GM19395 (cell line): ENCODE results near the gene AGBL1.
"Not testable (repeated sequence)": the region's sequence is repeated elsewhere in the genome, so short reads cannot be mapped to it uniquely, and the experiment has no call there.

Experiments
- ATAC-seq: cut with Tn5 transposase; IDR thresholded peaks from one replicate; pipeline ENCODE4 v1.9.1; 2021; ENCODE audit warnings: mild to moderate bottlenecking, moderate library complexity; ENCODE audit not compliant: unreplicated experiment

The AGBL1 gene

DNA sequence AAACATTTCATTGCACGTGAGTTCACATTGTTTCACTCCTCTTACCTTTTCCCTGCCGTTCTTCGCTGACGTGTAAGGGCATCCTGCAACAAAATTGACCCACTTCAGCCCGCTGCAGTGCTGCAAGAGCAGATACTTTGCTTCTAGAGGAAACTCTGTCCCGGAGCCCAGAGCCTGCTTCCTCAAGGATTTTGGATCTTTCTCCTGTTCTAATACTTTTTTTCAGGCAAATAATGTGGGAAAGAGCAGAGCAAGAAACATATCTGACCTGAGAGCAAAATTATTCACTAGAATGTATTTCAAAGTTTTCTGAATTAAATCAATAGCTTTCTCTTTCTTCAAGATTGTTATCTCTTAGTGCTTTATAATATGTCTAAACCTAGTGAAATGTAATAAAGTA lies 303.9 kb downstream of the AGBL1 start:
- ATAC-seq: no peak

DNA sequence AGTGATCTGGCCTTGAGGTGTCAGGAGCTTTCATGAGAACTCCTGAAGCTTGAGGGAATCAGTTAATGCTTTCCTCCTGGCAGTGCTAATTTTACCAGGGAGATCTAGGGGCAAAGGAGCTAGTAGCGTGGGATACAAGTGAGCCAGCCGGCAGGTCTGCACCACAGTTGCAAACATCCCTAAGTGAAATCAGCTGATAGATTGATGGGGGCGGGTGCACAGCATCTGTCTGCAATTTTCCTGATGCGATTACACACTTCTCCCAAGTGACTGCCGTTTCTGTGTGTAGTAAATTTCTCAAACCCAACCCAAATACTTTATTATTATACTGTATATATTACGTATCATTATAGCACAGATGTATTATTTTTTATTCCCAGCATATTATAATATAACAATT lies 304.5 kb downstream of the AGBL1 start:
- ATAC-seq: no peak

DNA sequence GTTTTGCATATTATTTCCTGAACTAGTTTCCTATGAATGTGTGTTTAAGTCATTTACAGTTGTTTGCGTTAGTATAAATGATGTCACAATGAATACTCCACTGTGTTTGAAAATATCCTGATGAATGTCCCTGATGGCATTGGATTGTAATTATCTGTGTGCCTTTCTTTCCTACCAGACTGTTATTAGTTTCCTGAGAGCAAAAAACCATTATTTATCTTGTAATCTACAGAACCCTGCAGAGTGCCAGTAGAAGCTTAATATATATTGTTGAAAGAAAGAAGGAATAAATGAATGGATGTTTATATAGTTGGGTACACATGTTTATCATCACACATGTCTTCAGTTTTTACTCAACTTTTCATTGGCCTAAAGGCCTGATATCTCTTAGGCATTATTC lies 312.6 kb downstream of the AGBL1 start:
- no peak for ATAC-seq

DNA sequence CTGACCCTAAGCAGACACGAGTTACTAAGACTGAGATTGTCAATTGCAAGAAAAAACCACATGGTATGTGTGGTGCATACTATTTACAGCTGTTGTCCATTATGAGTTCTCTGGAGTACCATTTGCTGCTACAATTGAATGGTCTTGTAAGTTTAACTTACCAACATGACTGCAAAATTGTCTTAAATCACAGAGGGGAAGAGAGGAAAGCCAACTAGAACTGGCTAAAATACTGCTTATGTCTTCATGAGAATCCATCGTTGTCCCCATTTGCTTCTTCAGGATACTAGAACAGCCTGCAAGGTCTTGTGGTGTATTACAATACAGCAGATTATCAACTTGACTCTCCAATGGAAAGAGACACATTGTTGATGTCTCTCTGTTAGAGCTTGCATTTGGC lies 313.2 kb downstream of the AGBL1 start:
- no peak for ATAC-seq

DNA sequence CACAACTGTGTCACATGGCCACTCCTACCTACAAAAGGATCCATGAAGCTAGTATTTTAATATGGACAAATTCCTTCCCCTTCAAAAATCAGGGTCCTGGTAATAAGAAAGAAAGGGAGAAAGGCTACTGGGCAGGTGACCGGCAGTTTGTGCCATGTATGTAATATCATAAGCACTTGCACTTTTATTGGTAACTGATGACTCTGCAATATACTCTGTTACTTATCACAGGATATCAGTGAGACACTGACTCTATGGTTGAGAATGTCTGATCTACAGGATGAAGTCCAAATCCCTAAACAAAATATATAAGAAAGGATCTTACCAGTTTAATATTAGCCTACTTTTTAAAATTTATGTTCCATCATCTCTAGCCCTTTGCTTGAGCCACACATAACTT lies 315.2 kb downstream of the AGBL1 start:
- no peak for ATAC-seq

DNA sequence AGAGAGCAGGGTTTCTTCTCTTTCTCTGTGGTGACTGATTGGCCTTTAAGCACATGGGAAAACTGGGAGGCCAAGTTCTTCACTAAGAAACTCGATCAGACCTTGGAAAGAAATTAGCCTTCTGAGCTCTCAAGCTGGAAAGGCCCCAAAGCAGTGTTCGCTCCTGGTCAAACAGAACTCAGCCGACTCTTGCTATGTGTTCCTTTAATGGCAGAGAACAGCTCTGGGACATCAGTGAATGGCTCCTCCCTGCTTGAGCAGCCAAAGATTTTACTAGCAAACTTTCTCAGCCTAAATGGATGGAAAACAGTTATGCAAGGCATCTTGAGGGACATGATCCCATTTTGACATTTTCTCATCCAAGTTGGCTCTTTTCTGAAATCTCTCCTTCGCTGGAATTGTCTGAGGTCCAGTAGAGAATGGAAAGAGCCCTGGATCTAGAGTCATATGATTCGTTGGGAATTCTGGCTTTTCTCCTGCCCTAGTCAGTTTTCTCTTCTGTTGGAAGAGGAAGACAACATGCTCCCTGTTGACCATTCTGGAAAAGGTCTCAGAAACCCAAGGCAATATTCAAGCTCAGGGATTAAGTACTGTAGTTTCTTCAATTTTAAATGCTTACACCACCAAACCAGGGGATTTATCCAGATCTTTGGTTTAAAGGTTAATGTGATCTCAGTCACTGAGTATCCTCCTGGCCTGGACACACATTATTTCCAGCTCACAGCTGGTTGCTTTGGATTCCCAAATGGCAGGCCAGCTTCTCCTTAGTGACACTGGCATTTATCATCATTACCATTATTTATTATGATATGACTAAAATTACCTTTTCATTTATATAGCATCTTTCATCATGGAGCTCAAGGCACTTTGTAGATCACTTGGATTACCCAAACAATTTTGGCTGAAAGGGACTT lies 319.6 kb downstream of the AGBL1 start:
- no peak for ATAC-seq

DNA sequence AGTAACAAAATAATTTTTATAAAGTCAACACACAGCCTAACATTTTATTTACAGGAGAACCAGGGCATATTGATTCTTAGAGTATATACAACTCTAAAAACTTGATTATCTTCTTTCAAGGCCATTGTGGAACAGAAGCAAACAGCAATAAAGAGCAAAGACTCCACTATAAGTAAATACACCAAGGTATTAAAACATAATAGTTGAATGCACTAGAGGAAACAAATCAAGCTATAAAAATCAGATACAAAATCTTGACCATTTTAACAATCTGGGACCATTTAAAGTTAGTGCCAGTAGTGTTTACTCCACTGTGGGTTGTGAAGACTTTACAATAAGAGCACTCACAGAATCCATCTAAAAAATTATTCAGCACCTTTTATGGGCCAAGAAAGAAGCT lies 323.6 kb downstream of the AGBL1 start:
- ATAC-seq: no peak

DNA sequence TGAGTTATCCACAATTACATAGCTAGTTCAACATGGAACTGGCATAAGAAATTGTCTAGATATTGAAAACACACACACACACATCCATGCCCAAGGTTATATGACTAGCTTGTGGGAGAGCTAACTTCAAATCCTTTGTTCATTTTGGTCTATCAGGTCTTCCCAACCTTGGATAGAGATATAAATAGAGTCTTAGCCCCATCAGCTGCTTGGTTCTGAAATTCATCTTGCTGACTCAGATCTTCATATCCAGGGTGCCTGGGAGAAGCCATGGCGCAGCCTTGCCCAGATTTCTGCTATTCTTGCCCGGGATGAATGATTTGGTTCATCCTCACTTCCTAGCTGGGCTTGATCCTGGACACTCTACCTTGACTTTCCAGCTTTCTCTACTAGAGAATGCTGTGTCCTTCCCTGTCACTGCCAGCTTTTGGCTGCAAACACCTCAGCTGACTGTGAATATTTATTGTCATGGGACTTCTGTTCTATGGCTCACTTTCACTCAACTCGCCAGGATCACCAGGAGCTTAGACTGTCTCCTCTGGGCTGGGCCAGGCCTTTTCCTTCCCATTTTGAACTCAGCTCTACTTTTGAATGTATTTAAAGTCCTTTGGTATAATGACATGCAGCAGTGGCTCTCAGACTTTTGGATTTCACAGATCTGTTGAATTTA lies 324.4 kb downstream of the AGBL1 start:
- no peak for ATAC-seq

DNA sequence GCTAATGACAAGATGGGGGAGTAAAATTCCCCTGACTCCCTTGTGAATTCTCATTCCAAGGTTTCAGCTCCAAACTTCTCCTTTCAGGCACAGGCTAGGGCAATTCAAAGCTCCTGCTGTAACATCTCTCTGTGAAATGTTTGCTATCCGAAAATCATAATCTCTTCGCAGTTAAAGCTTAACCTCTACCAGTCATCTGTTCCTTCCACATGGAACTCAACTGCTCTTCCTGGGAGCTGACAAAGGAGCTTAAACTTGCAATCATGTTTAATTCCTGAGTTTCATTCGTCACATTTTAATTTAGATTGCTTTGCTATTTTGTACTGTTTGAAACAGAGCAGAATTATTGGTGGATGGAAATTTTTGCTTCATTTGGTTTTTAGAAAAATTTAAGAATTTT lies 328.6 kb downstream of the AGBL1 start:
- ATAC-seq: no peak

DNA sequence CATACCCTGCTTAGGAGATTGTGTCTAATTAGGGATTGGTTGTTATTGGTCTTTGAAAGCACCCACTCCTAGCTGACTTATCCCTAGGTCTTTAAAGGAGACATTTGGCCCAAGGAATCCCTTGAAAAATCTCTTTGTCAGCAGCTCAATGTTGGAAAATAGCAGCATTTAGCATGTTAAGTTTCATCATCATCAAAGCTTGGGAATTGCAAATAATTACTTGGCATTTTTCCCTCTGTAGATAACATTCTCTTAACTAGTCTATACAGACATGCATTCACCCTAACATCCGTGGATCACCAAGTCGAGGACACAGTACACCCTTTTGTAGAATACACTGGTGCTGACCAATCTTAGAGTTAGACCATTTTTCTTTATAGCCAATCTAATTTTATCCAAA lies 332.2 kb downstream of the AGBL1 start:
- no peak for ATAC-seq

DNA sequence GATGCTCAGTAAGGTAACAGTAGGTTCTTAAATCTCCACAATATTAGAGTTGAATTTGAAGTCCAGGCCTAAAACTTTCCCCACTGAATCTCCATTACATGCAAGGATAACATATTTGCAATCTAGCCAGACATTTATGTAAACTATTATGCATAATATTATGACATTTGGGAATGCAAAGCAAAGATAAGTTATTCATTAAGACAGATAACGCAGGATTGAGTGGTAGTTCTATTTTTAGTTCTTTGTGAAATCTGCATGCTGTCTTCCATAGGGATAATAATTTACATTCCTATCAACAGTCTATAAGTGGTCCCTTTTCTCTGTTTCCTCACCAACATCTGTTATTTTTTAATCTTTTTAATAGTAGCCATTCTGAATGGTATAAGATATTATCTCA lies 333.5 kb downstream of the AGBL1 start:
- no peak for ATAC-seq

DNA sequence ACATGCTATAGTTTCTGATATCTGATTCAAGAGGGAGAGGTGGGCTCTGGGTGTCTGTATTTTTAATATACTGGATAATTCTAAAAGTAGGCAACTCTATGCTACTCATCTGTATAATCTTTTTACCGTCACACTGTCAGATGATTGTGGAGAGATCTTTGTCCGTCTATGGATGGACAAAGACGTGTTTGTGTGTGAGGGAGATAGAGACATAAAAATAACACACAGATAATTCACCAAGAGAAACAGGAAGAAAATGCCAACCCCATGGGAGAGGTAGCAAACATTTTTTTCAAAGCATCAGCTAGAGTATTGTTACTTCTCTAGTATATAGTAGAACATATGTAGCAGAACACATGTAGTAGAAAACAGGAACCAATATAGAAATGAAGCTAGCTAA lies 346.1 kb downstream of the AGBL1 start:
- no peak for ATAC-seq

DNA sequence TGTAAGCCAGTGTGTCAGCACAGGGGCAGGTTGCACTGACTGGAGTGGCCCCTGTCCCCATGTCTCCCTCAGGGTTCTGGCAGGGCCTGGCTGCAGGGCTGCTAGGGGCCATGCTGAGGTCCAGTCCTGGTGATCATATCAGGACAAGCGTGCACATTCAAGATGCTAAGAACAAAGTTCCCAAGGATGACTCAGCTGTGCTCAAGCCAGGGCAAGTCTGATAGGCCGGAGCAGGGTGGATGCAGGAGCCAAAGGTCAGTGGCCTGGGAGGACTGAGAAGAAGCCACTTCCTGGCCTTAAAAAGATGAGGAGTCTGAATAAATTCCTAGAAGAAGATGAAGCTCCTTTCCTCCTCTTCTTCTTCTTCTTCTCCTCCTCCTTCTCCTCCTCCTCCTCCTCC lies 353.2 kb downstream of the AGBL1 start:
- no peak for ATAC-seq

DNA sequence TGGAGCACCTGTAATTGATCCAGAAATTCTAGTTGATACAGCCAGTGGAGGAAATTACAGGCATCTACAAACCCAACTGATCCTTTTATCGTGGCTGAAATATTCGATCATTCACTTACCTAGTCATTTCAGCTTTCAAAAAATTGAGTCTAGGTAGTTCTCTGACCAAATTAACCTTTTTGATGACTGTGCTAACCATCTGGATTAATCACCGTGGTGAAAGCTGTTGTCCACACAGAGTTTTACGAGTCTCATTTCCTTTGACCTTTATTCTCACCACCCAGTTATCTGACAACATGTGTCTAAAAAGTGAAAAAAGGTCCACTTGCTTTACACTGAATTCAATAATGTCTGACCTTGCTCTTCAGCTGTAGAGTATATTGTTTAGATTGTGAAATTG lies 354.3 kb downstream of the AGBL1 start:
- no peak for ATAC-seq

DNA sequence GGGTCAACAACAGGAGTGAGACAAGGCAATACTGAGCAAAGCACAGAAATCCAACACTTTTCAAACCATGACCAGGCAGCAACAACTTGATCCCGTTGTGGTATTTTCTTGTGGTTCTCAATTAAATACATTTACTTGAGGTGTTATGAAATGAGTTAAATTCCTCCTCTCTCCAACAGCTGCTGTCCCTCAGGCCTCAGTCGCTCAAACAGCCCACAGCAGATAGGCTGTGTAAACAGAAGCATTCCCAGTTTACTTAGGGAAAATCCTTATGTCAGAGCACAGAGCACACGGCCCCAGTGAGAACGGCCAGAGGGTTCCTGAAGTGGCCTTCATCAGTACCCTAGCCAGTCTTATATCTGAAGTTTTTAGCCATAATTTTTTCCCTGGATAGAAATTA lies 359.9 kb downstream of the AGBL1 start:
- no peak for ATAC-seq

DNA sequence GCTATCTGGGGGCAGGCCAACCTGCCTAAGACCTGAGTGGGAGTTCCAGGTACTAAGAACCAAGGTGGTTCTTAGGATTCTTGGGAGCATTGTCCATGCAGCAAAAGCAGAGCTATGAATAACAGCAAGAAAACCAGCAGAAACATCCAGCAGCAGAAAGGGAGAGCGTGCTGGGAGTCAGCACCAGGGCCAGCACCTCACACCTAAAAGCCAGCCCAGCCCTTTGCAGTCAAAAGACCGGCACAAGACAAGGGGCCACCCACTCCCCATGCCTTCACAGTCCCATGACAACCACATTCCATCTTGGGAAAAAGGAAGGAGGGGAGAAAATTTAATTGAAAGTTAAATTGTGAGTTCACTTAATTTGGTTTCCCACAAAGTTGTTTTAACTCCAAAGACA lies 364.9 kb downstream of the AGBL1 start:
- no peak for ATAC-seq

DNA sequence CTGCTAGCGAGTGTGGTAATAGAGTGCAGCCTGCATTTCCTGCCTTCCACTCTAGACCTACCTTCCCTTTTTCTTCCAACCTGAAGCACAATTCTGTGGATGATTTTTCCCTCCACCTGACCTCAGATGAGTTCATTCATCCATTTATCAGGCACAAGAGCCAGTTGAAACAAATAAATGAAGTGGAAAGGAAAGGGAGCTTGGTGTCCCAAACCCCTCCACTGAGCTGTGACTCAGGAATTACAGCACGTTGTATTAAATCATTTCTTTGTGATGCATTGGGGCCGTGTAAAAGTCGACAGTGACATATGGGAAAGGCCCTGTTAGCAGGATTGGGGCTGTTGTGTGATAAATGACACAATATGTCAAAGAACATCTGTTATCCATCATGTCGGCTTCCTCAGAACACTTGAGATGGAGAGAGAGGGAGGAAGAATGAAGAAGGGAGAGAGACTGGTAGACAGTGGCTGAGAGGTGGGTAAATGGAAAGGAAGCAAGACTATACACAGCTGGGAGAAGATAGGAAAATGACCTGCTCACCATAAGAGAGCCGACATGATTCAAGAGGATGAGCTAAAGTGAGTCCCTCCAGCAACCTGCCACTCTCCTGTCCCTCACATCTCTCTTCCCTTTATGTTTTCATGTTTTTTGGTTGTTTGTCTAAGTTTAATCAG lies 366.0 kb downstream of the AGBL1 start:
- ATAC-seq: no peak

DNA sequence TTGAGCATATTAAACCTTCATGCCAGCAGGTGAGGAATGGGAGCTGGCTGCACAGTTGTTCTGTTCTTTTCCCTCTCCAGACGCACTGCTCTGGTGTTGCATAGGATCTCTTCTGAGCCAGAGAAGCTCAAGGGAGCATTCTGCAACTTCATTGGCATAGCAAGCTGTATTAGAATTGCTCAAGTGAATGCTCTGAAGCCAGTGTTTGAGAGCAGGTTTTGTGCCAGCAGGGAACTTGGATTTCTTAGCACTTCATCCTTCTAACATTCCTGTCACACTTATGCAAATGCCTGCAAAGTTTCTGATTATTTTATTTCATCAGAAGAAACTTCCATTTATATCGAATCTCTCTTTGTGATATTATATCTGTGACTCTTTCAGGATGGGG lies 366.6 kb downstream of the AGBL1 start:
- no peak for ATAC-seq

DNA sequence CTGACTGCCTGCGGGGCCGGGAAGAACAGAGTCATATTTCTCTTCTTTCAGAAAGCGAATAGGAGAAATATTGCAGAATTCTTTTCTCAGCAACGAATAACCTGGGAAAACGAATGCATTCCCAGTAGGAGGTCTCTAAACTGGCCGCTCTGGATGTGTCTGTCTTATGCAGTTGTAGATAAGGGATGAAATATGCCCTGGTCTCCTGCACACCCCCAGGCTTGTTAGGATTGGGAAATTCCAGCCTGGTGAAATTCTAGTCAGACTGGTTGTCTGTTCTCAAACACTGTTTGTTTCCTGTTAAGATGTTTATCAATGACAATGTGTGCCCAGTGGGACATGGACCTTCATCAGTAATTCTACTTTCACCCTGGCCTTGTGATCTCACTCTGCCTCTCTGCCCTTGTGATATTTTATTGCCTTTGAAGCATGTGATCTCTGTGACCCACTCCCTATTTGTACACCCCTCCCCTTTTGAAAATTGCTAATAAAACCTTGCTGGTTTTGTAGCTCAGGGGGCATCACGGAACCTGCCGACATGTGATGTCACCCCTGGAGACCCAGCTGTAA lies 385.9 kb downstream of the AGBL1 start:
- ATAC-seq: not testable (repeated sequence)

DNA sequence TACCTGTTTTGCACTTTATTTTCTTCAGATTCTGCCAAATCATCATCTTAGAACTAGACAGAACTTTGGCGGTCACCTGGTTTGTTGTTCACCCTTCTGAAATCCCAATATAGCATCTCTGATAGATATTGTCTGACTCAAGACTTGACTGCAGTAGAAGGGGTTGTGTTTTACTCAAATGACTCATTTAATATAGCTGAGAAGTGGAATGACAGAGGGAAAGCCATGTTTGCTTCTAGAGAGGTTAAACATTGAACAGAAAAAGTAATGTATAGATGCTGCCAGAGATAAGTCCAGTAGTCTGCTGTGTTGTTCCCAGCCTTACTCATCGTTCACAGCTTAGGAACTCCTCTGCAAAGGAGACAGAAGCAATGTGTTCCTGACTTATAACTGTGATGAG lies 402.0 kb downstream of the AGBL1 start:
- no peak for ATAC-seq

DNA sequence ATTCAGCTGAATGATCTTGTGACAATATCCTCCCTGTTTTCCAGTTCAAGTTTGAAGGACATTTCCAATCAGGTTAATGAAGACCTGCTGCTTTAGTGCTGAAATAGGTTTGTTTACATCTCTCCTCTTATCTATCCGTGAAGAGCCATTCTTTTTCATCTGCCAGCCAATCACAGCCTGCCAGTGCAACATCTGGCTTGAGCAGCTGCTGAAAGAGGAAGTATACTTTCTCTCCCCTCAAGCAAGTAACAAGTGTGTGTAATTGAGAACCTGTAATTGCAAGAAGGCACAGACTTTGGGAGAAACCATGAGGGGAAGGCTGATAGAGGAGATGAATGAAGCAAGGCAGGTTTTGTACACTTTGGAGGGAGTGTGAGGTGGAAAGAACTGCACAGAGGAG lies 404.3 kb downstream of the AGBL1 start:
- ATAC-seq: no peak

DNA sequence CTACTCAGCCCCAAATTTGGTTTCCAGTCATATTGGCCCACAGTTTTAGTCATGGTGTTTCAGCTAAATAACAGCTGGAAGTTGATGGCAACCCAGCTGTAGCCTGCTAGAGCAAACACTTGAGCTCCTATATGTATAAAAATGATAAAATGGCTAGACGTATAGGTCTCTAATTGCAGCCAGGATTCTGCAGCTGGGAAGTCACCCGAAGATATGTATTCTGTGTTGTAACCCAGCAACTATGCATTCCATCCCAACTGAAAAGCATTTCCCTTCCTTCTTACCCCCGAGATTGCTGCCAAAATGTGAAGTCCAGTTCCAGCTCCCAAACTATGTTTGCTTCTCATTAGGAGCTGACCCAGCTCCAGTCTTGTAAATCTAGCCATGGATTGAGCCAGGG lies 408.4 kb downstream of the AGBL1 start:
- no peak for ATAC-seq
